Activated T-helper 1 cell treated with anti-CD3 and anti-CD28 coated beads, Interleukin-12 subunit alpha, Interleukin-12 subunit beta, Interleukin-2, Interleukin-4 antibody, amounts not matched to agents 30 ng/mL and 10 ng/mL and 1 ng/mL, durations not matched to agents 14 hours and 24 hours and 36 hours (primary cell): ENCODE measurements around the gene PURB. TPM values are rescaled to one million over a fixed set of nuclear protein-coding genes. Genes with fewer than 3 reads are reported as not detected.
A peak's percentile ranks its signal among the peaks of the same experiment; 100 is the strongest.

Experiments used
- DNase-seq: peaks from one replicate; pipeline ENCODE4 v3.0.0; 2021; ENCODE audit warnings: low spot score
- H3K27ac Mint-ChIP-seq: one replicate; pipeline ENCODE4 v1.8.0; 2021; ENCODE audit warnings: mild to moderate bottlenecking, mixed read lengths
- H3K27me3 Mint-ChIP-seq: one replicate; pipeline ENCODE4 v1.8.0; 2022; ENCODE audit warnings: mild to moderate bottlenecking, moderate library complexity, mixed read lengths; ENCODE audit not compliant: insufficient read depth
- H3K36me3 Mint-ChIP-seq: one replicate; pipeline ENCODE4 v1.8.0; 2021; ENCODE audit warnings: low read depth, mixed read lengths
- H3K4me1 Mint-ChIP-seq: one replicate; pipeline ENCODE4 v1.8.0; 2021; ENCODE audit warnings: low read depth, mixed read lengths
- H3K4me3 Mint-ChIP-seq: one replicate; pipeline ENCODE4 v1.8.0; 2021; ENCODE audit warnings: mild to moderate bottlenecking, moderate library complexity, mixed read lengths
- H3K9me3 Mint-ChIP-seq: one replicate; pipeline ENCODE4 v1.8.0; 2021; ENCODE audit warnings: mixed read lengths
- intact Hi-C: fragments of 100-400 bp; cut with micrococcal nuclease; formaldehyde crosslinking; loops from one replicate; pipeline ENCODE4 v1.15.1; 2024
- total RNA-seq: library from RNA; stranded (reverse); gene quantifications from 2 replicates; pipeline ENCODE4 v1.2.3, GENCODE V29; 2022

Gene PURB
- total RNA-seq, 1 donor from 2014 or later, result 42.1 TPM

GRCh38 chr7:44909596-44910389, 24.5 kb upstream of the PURB start:
- peaks cover 8% of the 10 kb centered on the region for H3K4me1 Mint-ChIP-seq
- no peaks in the 10 kb centered on the region for H3K9me3 Mint-ChIP-seq
- H3K27ac Mint-ChIP-seq, result peak overlapping the region; percentile 48
- intact Hi-C loops, result no loop called here
- no peak overlapping the region for H3K4me3 Mint-ChIP-seq
- H3K27me3 Mint-ChIP-seq, result peaks cover 3% of the 10 kb centered on the region
- H3K36me3 Mint-ChIP-seq, result no peaks in the 10 kb centered on the region
- DNase-seq, result no peak

DNA sequence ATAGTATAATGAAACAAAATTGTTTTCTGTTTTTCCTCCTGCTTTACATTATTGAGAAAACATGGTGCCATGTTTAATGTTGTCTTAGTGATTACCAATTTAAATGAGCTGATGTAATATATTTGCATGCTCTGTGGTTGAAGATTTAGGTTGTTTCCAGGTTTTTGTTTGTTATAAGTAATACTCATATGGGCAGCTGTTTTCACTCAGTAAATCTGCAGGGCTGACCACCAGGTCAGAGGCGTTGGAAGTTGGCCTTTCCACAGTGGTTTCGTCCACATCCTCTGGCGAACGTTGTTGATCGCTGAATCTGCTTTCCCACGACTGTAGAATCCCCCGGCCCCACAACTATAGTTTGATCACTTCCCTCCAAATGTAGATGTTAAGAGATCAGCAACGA, 21.6 kb upstream of the PURB start:
- intact Hi-C loops, result no loop called here
- H3K27ac Mint-ChIP-seq, result peak overlapping the region; percentile 31
- peaks cover 5% of the 10 kb centered on the region for H3K27me3 Mint-ChIP-seq
- no peaks in the 10 kb centered on the region for H3K9me3 Mint-ChIP-seq
- H3K4me1 Mint-ChIP-seq, result no peaks in the 10 kb centered on the region
- no peaks in the 10 kb centered on the region for H3K36me3 Mint-ChIP-seq
- H3K4me3 Mint-ChIP-seq, result no peak overlapping the region
- DNase-seq, result no peak

- DNase-seq, result no peak
- Mint-ChIP-seq H3K36me3 (no peaks in the 10 kb centered on the region), H3K4me1 (no peaks in the 10 kb centered on the region), H3K27ac (no peak overlapping the region), H3K27me3 (peaks cover 6% of the 10 kb centered on the region), H3K4me3 (no peak overlapping the region), H3K9me3 (no peaks in the 10 kb centered on the region)
- intact Hi-C loops, result no loop called here
Observed at GRCh38 chr7:44905002-44905635, 19.8 kb upstream of the PURB start.

DNA sequence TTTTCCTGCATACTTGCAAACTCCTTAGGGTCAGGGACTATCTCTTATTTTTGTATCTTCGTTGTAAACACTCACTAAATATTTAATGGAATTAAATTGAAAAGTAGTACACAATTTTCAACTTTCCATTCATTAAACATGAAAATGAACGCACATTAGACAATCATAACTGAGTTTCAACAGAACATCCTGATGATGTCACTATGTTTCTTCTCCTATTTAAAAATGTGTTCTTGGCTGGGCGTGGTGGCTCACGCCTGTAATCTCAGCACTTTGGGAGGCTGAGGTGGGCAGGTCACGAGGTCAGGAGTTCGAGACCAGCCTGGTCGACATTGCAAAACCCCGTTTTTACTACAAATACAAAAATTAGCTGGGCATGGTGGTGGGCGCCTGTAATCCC, 14.1 kb upstream of the PURB start:
- Mint-ChIP-seq H3K4me1 (peaks cover 15% of the 10 kb centered on the region), H3K27me3 (peaks cover 2% of the 10 kb centered on the region), H3K36me3 (no peaks in the 10 kb centered on the region), H3K9me3 (no peaks in the 10 kb centered on the region), H3K27ac (no peak overlapping the region), H3K4me3 (no peak overlapping the region)
- intact Hi-C loops, result no loop called here
- no peak for DNase-seq

DNA sequence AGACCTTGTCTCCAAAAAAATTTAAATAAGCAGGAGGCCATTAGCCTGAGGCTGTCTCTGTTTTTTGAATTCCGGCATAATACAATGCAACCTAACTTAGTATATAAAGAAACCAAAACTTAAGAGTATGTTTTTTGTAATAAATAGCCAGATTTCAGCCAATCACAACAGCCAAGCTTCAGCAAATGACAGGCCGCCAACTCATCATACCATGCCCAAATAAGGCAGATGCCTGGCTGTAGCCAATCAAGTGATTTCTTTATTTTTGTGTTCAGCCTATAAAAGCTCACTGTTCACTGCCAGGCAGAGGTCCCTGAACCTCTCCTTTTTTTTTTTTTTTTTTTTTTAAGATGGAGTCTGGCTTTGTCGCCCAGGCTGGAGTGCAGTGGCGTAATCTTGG, 12.7 kb upstream of the PURB start:
- intact Hi-C loops, result no loop called here
- H3K4me1 Mint-ChIP-seq, result peaks cover 16% of the 10 kb centered on the region
- no peaks in the 10 kb centered on the region for H3K36me3 Mint-ChIP-seq
- DNase-seq, result no peak
- H3K9me3 Mint-ChIP-seq, result no peaks in the 10 kb centered on the region
- peaks cover 2% of the 10 kb centered on the region for H3K27me3 Mint-ChIP-seq
- no peak overlapping the region for H3K4me3 Mint-ChIP-seq
- H3K27ac Mint-ChIP-seq, result no peak overlapping the region

DNA sequence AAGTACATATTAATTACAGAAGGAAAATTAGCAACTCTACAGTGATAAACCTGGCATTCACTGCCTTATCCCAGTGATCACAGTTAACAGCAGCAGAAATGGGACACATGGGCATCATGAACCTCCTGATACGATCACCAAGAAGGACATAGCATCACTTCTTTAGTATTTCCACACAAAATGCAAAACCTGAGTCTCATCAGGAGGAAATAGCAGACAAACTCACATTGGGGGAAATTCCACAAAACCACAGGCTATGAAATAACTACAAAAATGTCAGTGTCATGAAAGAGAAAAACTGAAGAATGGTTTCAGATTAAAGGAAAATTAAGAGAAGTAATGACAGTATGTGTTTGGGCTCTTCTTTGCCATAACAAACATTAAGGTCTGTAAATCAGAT, 12.0 kb upstream of the PURB start:
- Mint-ChIP-seq H3K27me3 (peaks cover 2% of the 10 kb centered on the region), H3K27ac (peak overlapping the region; percentile 65), H3K9me3 (no peaks in the 10 kb centered on the region), H3K4me1 (peaks cover 21% of the 10 kb centered on the region), H3K36me3 (no peaks in the 10 kb centered on the region), H3K4me3 (no peak overlapping the region)
- no peak for DNase-seq
- intact Hi-C loops, result no loop called here

DNA sequence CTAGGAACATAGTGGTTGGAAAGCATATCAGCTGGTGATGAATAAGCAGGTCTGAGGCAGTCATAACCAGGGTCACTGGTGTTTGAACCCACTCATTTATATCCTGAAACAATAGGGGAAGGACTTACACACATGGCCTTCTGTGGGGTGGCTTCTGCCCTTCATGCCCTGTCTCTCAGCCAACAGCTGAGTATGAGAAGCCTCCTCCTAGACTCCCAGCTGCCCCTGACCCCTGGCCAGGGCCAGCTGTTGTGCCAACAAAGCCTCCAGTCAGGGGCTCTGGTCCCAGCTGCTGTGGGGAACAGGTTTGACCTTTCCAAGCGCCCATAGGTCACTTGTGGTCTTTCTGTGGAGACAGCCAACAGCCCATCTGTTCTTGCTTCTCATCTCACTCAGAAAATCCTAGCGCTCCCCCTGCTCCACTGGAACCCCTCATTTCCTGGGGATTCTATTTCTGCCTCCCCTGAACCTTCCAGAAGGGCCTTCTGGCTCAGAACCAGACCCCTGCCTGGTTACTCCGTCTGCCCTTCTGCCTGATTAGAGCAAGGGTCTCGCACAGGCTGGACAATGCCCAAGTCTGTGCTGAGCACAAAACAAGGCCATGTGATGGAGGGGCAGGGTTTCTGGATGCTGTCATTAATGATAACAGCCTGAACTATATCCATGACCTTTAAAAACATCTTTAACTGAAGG, 9.7 kb upstream of the PURB start:
- H3K36me3 Mint-ChIP-seq, result peaks cover 3% of the 10 kb centered on the region
- intact Hi-C loops, result no loop called here
- no peak for DNase-seq
- H3K4me1 Mint-ChIP-seq, result peaks cover 36% of the 10 kb centered on the region
- H3K27ac Mint-ChIP-seq, result no peak overlapping the region
- H3K4me3 Mint-ChIP-seq, result no peak overlapping the region
- H3K27me3 Mint-ChIP-seq, result no peaks in the 10 kb centered on the region
- no peaks in the 10 kb centered on the region for H3K9me3 Mint-ChIP-seq

DNA sequence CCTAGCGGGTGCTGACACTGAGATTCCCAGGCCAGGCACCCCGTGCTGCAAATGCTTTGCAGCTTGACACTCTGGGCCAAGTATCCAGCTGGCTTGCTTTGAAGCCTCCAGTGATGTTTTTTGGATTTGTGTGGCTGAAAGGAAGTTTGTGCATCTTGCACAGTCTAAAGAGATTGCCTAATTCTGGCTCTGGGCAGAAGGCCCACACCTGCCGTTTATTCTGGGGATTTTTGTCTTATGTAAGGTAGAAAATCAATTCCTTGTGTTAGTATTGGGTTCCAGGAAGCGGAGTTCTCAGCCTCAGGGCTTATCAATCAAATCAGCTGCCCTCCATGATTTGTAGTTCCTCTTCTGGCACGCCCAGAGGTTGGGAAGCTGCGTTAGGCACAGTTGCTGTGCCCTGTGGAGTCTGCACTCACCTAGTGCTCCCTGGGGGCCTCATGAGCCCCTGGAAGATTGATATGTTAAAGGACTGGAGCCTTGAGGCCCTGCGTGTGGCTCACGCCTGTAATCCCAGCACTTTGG, 8.4 kb upstream of the PURB start:
- Mint-ChIP-seq H3K9me3 (no peaks in the 10 kb centered on the region), H3K27me3 (no peaks in the 10 kb centered on the region), H3K4me1 (peaks cover 40% of the 10 kb centered on the region), H3K27ac (no peak overlapping the region), H3K36me3 (peaks cover 3% of the 10 kb centered on the region), H3K4me3 (no peak overlapping the region)
- intact Hi-C loops, result no loop called here
- DNase-seq, result no peak

GRCh38 chr7:44891791-44892190, 6.5 kb upstream of the PURB start:
- peaks cover 3% of the 10 kb centered on the region for H3K36me3 Mint-ChIP-seq
- peak overlapping the region; percentile 92 for H3K27ac Mint-ChIP-seq
- no peak overlapping the region for H3K4me3 Mint-ChIP-seq
- H3K27me3 Mint-ChIP-seq, result no peaks in the 10 kb centered on the region
- no peaks in the 10 kb centered on the region for H3K9me3 Mint-ChIP-seq
- intact Hi-C loops, result no loop called here
- no peak for DNase-seq
- peaks cover 43% of the 10 kb centered on the region for H3K4me1 Mint-ChIP-seq

DNA sequence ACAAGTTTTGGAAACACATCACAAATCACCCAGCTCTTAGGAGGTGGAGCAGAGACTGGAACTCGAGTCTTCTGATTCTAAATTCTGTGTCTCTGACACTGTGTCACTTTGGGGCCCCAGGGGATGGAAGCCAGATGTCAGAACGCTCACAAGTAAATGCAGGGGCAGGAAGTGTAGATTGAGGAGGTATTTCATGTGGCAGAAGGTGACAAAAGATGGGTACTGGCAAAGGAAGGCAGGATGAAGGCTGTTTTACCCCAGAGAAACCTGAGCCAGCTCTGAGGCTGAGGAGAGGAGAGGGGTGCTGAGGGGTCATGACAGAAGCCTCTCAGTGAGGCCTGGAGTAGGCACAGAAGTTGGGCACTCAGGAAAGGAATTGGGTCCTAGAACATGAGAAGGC, 6.0 kb upstream of the PURB start:
- H3K27me3 Mint-ChIP-seq, result no peaks in the 10 kb centered on the region
- peaks cover 46% of the 10 kb centered on the region for H3K4me1 Mint-ChIP-seq
- H3K27ac Mint-ChIP-seq, result peak overlapping the region; percentile 92
- H3K36me3 Mint-ChIP-seq, result peaks cover 3% of the 10 kb centered on the region
- intact Hi-C loops, result no loop called here
- peak; percentile 32 for DNase-seq
- H3K9me3 Mint-ChIP-seq, result no peaks in the 10 kb centered on the region
- peak overlapping the region; percentile 16 for H3K4me3 Mint-ChIP-seq

GRCh38 chr7:44889086-44889781, 3.9 kb upstream of the PURB start:
- Mint-ChIP-seq H3K4me1 (peaks cover 50% of the 10 kb centered on the region), H3K4me3 (no peak overlapping the region), H3K27ac (peak overlapping the region; percentile 55), H3K36me3 (peaks cover 12% of the 10 kb centered on the region), H3K27me3 (no peaks in the 10 kb centered on the region), H3K9me3 (no peaks in the 10 kb centered on the region)
- no peak for DNase-seq
- intact Hi-C loops, result no loop called here

GRCh38 chr7:44887293-44887692, 2.0 kb upstream of the PURB start:
- Mint-ChIP-seq H3K4me3 (peak overlapping the region; percentile 97), H3K27me3 (no peaks in the 10 kb centered on the region), H3K9me3 (no peaks in the 10 kb centered on the region), H3K36me3 (peaks cover 25% of the 10 kb centered on the region), H3K27ac (peak overlapping the region; percentile 100), H3K4me1 (peaks cover 64% of the 10 kb centered on the region)
- no peak for DNase-seq
- intact Hi-C loops, result no loop called here
